ENCODE data around the gene SERPINA5.

GRCh38 chr14:94586635-94587034, 5.4 kb downstream of the SERPINA5 start:
- TF ChIP-seq, protein P1, sequence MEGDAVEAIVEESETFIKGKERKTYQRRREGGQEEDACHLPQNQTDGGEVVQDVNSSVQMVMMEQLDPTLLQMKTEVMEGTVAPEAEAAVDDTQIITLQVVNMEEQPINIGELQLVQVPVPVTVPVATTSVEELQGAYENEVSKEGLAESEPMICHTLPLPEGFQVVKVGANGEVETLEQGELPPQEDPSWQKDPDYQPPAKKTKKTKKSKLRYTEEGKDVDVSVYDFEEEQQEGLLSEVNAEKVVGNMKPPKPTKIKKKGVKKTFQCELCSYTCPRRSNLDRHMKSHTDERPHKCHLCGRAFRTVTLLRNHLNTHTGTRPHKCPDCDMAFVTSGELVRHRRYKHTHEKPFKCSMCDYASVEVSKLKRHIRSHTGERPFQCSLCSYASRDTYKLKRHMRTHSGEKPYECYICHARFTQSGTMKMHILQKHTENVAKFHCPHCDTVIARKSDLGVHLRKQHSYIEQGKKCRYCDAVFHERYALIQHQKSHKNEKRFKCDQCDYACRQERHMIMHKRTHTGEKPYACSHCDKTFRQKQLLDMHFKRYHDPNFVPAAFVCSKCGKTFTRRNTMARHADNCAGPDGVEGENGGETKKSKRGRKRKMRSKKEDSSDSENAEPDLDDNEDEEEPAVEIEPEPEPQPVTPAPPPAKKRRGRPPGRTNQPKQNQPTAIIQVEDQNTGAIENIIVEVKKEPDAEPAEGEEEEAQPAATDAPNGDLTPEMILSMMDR (conservative IDR thresholded peaks at IDR 0.05 in 1 of 2, IDR thresholded peaks at IDR 0.05 in 1 of 2; ENCODE audit: low read depth in 1 of 2, low read length in 2 of 2), result no peak
- TF ChIP-seq EZH2 (IDR thresholded peaks at IDR 0.05; ENCODE audit: low read length, missing control alignments), result no peak

Data from fibroblast of lung (primary cell).